GM21515 (cell line): Measurements from ENCODE around the gene IL1RAPL1.
"Not testable (repeated sequence)": the region's sequence is repeated elsewhere in the genome, so short reads cannot be mapped to it uniquely, and the experiment has no call there.

Experiments
- ATAC-seq: cut with Tn5 transposase; IDR thresholded peaks from one replicate; pipeline ENCODE4 v1.9.1; 2021; ENCODE audit not compliant: unreplicated experiment

The IL1RAPL1 gene

GRCh38 chrX:29082558-29082957, 495.3 kb downstream of the IL1RAPL1 start:
- ATAC-seq, result no peak

DNA sequence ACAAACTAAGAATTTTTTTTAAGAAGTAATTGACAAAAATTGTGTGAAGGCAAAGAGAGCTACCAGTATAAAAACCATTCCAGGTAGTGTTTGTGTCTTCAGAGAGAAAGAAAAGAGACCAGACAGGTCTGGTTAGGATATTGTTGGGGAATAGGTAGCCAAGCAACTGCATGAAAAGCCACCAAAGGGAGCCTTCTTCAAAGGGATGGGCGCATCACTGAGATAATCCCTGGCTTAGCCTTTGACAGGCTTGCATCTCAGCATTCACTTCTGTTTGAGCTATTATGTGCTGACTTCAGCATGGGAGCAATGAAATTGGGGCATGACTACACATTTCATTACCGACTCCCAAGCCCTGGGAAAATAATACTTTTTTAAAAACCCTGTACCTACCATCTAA, 496.6 kb downstream of the IL1RAPL1 start:
- ATAC-seq, result no peak

DNA sequence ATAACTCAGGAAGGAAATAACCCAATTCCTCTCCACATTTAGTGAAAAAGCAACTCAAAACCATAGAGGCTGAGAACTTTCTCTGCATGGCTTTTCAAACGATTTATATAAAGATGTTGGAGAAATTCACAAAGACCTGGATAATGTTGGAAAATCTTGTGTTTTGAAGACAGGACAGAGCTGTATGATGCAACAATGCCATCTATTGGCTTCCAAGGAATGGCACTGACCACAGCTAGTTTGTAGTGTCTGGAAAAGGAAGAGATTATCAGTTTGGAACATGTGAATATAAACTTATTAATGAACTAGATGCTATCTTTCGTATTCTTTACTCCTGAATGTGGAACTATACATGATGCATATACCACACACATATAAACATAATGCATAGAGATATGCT, 503.6 kb downstream of the IL1RAPL1 start:
- ATAC-seq, result no peak

DNA sequence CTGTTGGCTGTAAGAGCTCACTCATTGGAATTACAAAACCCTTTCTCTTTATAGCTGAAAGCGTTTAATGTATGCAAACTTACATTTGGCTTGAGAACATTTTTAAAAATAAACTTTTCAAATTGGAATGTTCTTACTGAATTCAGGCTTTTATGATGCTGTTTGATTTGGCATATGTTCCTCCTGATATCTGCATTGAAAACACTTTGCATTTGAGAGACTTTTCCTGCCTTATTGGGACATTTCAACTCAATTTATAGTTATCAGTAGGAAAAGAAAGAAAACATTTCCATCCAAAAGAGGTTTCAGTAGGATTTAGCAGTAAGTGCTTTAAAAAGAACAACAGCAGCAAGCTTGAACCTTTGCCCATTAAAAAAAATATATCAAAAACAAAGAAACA, 520.0 kb downstream of the IL1RAPL1 start:
- no peak for ATAC-seq

- ATAC-seq, result no peak
These were observed 522.8 kb downstream of the IL1RAPL1 start for GRCh38 chrX:29110041-29110440.

DNA sequence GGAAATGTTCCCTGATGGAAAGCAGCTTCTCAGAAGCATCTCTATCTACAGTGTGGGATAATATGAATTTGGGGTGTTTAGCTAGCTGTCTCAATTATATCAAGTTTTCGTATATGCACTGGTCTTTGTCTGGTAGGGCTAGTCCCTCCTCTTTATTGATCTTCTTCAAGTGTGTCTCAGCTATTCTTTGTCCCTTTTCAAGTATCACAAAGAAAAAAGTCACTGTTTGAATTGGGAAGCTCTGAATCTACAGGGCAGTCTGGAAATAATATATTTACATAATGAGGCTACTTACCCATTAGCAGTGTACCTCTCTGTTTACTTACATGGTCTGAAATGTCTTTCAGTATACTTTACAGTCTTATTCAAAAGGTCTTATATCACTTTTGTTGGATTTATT, 526.0 kb downstream of the IL1RAPL1 start:
- ATAC-seq, result no peak

DNA sequence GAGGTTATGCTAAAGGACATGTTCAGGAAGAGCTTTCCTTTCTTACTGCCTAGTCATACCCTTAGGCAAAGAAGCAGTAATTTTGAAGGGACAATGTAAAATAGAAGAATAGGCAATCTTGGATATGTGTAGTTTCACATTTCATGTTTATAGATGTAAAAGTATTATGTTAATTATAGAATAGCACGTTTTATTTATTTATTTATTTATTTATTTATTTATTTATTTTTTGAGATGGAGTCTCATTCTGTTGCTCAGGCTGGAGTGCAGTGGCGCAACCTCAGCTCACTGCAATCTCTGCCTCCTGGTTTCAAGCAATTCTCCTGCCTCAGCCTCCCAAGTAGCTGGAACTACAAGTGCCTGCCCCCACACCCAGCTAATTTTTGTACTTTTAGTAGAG, 535.6 kb downstream of the IL1RAPL1 start:
- not testable (repeated sequence) for ATAC-seq

- no peak for ATAC-seq
These were observed 543.7 kb downstream of the IL1RAPL1 start for GRCh38 chrX:29130905-29131304.

DNA sequence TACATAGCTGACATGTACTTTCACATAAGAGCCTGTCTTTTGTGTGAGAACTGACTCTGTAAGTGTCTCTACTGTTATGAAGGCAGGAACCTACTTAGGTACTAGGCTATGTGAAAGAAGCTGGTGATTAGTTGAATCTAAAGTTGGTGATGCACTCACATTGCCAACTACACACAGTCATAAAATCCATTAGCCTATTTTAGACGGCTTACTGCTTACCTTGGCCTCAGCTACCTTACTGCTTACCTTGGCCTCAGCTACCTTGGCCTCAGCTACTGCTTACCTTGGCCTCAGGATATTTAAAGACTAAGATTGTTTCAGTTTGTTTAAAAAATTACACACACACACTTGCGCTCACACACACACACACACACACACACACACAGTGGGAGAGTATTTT, 549.7 kb downstream of the IL1RAPL1 start:
- ATAC-seq, result no peak

GRCh38 chrX:29138003-29138402, 550.8 kb downstream of the IL1RAPL1 start:
- no peak for ATAC-seq

DNA sequence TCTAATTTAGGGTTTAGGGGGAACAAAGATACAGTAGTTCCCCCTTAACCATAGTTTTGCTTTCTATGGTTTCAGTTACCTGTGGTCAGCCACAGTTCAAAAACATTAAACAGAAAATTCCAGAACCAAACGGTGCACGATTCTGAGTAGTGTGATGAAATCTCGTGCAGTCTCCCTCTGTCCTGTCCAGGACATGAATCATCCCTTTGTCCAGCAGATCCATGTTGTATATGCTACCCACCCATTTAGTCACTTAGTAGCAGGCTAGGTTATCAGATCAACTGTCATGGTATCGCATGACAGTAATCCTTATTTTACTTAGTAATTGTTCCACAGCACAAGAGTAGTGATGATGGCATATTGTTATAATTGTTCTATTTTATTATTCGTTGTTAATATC, 556.1 kb downstream of the IL1RAPL1 start:
- no peak for ATAC-seq

DNA sequence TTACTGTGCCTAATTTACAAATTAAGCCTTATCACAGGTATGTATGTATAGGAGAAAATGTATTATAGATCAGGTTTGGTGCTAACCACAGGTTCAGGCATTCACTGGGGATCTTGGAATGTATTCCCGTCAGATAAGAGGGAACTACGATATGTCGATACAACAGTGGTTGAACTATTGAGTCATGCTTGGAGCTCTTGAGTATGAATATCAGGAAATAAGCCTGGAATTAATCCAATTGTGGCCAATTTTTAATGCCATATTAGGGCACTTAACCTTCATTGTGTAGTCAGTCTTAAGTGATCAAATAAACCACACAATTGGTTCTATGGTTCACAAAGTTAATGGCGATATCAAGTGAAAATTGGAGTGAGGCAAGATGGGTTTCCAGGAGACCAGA, 556.5 kb downstream of the IL1RAPL1 start:
- ATAC-seq, result no peak

DNA sequence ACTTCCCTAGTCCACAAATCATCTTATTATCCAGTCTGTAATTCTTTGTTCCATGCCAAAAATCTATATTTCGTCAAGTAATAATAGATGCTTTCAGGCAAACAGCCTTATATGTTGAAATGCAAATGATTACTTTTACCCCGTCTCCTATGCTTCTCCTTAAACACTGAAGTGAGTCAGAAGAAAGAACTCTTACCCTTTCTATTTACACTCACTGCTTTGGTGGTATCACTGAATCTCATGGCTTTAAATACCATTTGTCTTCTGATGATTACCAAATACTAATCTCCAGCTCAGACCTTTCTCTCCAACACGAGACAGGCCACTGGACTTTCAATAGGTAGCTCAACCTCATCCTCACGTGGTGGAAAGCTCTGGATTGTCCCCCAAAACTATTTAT, 558.1 kb downstream of the IL1RAPL1 start:
- no peak for ATAC-seq

GRCh38 chrX:29148511-29148910, 561.3 kb downstream of the IL1RAPL1 start:
- no peak for ATAC-seq

DNA sequence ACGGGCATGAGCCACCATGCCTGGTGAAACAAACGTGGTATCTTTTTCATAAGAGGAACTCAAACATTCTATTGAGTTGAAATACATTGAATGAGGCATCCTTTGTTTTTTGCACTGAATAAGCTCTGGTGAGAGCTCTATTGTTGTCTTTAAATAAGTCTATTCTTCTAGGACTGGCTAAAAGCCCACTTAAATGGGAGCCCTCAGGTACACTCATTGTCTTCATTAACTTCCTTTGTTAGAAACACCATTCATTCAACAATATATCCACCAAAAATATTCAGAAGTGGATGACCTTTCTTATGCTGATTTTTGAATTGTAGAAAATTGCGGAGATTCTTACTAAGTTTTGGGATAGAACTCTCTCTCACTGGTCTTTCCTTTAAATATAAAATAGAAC, 568.0 kb downstream of the IL1RAPL1 start:
- no peak for ATAC-seq

DNA sequence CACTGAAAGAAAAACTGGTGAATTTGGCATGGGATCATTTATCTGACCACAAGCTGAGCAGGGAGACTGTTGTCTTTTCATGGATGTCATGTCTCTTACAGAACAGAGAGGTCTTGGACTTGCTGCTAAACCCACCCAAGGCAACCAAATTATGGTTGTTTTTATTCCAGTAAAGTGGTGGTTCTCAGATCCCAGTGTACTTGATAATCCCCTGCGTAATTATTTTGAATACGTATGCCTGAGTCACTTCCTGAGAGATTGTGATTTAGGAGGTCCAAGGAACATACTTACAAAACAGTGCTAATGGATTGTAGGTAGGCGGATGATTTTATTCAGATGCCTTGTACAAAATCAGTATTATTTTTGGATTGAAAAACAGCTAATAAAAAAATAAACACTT, 585.6 kb downstream of the IL1RAPL1 start:
- ATAC-seq, result no peak

GRCh38 chrX:29187264-29187663, 600.0 kb downstream of the IL1RAPL1 start:
- no peak for ATAC-seq

GRCh38 chrX:29196501-29196900, 609.3 kb downstream of the IL1RAPL1 start:
- no peak for ATAC-seq

GRCh38 chrX:29215251-29215650, 628.0 kb downstream of the IL1RAPL1 start:
- no peak for ATAC-seq

DNA sequence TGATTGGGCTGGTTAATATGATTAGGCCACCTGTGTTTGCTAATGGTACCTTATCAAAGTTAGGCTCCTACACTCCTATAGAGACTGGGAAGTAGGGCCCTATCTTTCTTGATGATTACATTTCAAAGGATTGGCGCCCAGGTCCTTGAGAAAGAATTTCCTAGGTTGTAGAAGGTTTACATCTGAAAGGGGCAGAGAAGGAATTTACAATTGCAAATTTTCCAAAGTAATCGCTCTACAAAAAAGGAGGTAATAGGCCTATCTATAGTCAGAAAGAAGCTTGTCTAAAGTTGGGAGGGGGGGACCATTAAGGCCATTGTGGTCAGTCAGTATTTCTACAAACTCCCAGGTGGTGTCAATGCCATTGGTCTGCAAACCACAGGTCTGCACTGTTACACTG, 638.4 kb downstream of the IL1RAPL1 start:
- no peak for ATAC-seq

GRCh38 chrX:29229802-29230201, 642.6 kb downstream of the IL1RAPL1 start:
- ATAC-seq, result no peak

- no peak for ATAC-seq
These were observed 644.6 kb downstream of the IL1RAPL1 start for GRCh38 chrX:29231800-29232199.

- ATAC-seq, result no peak
These were observed 646.4 kb downstream of the IL1RAPL1 start for GRCh38 chrX:29233592-29234183.

- ATAC-seq, result no peak
These were observed 650.7 kb downstream of the IL1RAPL1 start for GRCh38 chrX:29237972-29238371.
